Vagina (tissue), 2 donors: Measurements from ENCODE around the gene FN1. TPM values are rescaled to one million over a fixed set of nuclear protein-coding genes. Genes with fewer than 3 reads are reported as not detected.

Experiments
- DNase-seq, 2 donors: peaks; one replicate each; pipeline ENCODE4 v3.0.0-alpha.2; 2017; ENCODE audit errors: extremely low spot score in 2 of 2
- H3K27ac ChIP-seq: fragments of 200-600 bp; sonication (generic); one replicate; pipeline ENCODE4 v1.5.1; 2019
- H3K27me3 ChIP-seq: fragments of 200-600 bp; sonication (generic); one replicate; pipeline ENCODE4 v1.5.1; 2019
- H3K36me3 ChIP-seq, 2 donors: fragments of 200-600 bp; sonication (generic); one replicate each; pipeline ENCODE4 v1.5.1; 2017 to 2019
- H3K4me1 ChIP-seq: fragments of 200-600 bp; sonication (generic); one replicate; pipeline ENCODE4 v1.5.1; 2019
- H3K4me3 ChIP-seq, 2 donors: fragments of 200-600 bp; sonication (generic); 1 replicate in 1 of 2; 2 replicates in 1 of 2; pipeline ENCODE4 v1.5.1; 2016 to 2019
- H3K9me3 ChIP-seq: fragments of 200-600 bp; sonication (generic); one replicate; pipeline ENCODE4 v1.5.1; 2019
- POLR2A ChIP-seq, 2 donors: fragments of 450-650 bp; IDR thresholded peaks; one replicate each; pipeline ENCODE4 v1.6.1; 2017; ENCODE audit warnings: antibody characterized with exemption in 2 of 2, mild to moderate bottlenecking in 2 of 2, moderate library complexity in 2 of 2
- POLR2AphosphoS5 ChIP-seq, 2 donors: sonication (generic); formaldehyde crosslinking; IDR thresholded peaks; one replicate each; pipeline ENCODE4 v1.9.0; 2017; ENCODE audit warnings: antibody characterized with exemption in 2 of 2, mild to moderate bottlenecking in 2 of 2, low read depth in 1 of 2; ENCODE audit not compliant: insufficient read depth in 1 of 2
- intact Hi-C: fragments of 100-400 bp; cut with DNase I; formaldehyde crosslinking; loops from one replicate; pipeline ENCODE4 v1.15.1; 2023
- total RNA-seq: library from RNA; depleted of rRNA; stranded (reverse); fragments of >200 nt; gene quantifications from one replicate; pipeline ENCODE4 v1.2.3, GENCODE V29; 2016
- TF ChIP-seq, protein P1 (sequence below), 3 experiments: fragments of 450-650 bp in 2 of 3; fragments of 200-600 bp in 1 of 3; sonication (generic) in 1 of 3; IDR thresholded peaks; one replicate each; pipeline ENCODE4 v1.5.1; 2017 to 2019; ENCODE audit warnings: antibody characterized with exemption in 3 of 3, mild to moderate bottlenecking in 2 of 3, moderate library complexity in 2 of 3

Gene FN1
- total RNA-seq, 1 donor from 2014 or later, result 292 TPM

GRCh38 chr2:215320679-215321078 is 115.2 kb downstream of the FN1 start:
- TF ChIP-seq, protein P1, sequence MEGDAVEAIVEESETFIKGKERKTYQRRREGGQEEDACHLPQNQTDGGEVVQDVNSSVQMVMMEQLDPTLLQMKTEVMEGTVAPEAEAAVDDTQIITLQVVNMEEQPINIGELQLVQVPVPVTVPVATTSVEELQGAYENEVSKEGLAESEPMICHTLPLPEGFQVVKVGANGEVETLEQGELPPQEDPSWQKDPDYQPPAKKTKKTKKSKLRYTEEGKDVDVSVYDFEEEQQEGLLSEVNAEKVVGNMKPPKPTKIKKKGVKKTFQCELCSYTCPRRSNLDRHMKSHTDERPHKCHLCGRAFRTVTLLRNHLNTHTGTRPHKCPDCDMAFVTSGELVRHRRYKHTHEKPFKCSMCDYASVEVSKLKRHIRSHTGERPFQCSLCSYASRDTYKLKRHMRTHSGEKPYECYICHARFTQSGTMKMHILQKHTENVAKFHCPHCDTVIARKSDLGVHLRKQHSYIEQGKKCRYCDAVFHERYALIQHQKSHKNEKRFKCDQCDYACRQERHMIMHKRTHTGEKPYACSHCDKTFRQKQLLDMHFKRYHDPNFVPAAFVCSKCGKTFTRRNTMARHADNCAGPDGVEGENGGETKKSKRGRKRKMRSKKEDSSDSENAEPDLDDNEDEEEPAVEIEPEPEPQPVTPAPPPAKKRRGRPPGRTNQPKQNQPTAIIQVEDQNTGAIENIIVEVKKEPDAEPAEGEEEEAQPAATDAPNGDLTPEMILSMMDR (IDR thresholded peaks at IDR 0.05), result no peak
- TF ChIP-seq POLR2AphosphoS5 (IDR thresholded peaks at IDR 0.05; ENCODE audit: insufficient read depth in 1 of 2, low read depth in 1 of 2), result no peak
- TF ChIP-seq POLR2A (IDR thresholded peaks at IDR 0.05), result no peak
- H3K36me3 ChIP-seq, result peaks cover 0 to 27% of the 10 kb centered on the region in 2 donors

GRCh38 chr2:215320102-215320501 is 115.8 kb downstream of the FN1 start:
- H3K27me3 ChIP-seq, result no peaks in the 10 kb centered on the region
- no peak for DNase-seq
- H3K4me1 ChIP-seq, result peaks cover 11% of the 10 kb centered on the region
- H3K27ac ChIP-seq, result no peak overlapping the region
- H3K4me3 ChIP-seq, result no peak overlapping the region
- intact Hi-C loops, result no loop called here
- no peaks in the 10 kb centered on the region for H3K9me3 ChIP-seq
- H3K36me3 ChIP-seq, result peaks cover 0 to 23% of the 10 kb centered on the region in 2 donors
- TF ChIP-seq POLR2AphosphoS5 (IDR thresholded peaks at IDR 0.05; ENCODE audit: insufficient read depth in 1 of 2, low read depth in 1 of 2) (no peak), POLR2A (IDR thresholded peaks at IDR 0.05) (no peak)
- TF ChIP-seq, protein P1 (IDR thresholded peaks at IDR 0.05), result no peak

More at GRCh38 chr2:215320679-215321078, 115.2 kb downstream of the FN1 start:
- no peak for DNase-seq
- intact Hi-C loops, result no loop called here
- no peaks in the 10 kb centered on the region for H3K27me3 ChIP-seq
- peaks cover 11% of the 10 kb centered on the region for H3K4me1 ChIP-seq
- no peaks in the 10 kb centered on the region for H3K9me3 ChIP-seq
- no peak overlapping the region for H3K4me3 ChIP-seq
- no peak overlapping the region for H3K27ac ChIP-seq

DNA sequence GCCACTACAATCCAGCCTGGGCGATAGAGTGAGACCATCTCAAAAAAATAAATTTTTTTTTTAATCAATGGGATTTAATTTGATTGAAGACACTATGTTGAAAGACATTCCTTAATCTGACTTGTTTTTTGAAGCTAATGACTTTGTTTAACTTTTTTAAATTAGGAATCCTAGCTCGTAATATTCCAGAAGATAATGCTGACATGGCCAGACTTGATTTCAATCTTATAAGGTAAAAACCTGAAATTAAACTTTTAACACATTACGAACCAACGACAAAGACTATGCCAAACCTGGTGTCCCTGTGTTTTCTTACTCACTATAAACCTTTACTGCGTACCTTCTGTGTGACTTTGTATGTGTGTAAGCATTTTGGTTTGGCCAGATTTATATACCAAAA is 116.4 kb downstream of the FN1 start:
- H3K9me3 ChIP-seq, result no peaks in the 10 kb centered on the region
- peaks cover 5% of the 10 kb centered on the region for H3K4me1 ChIP-seq
- TF ChIP-seq, protein P1 (IDR thresholded peaks at IDR 0.05), result no peak
- TF ChIP-seq POLR2AphosphoS5 (IDR thresholded peaks at IDR 0.05; ENCODE audit: insufficient read depth in 1 of 2, low read depth in 1 of 2) (no peak), POLR2A (IDR thresholded peaks at IDR 0.05) (no peak)
- no peak for DNase-seq
- no peak overlapping the region for H3K27ac ChIP-seq
- intact Hi-C loops, result no loop called here
- H3K36me3 ChIP-seq, result peaks cover 0 to 23% of the 10 kb centered on the region in 2 donors
- H3K27me3 ChIP-seq, result no peaks in the 10 kb centered on the region
- H3K4me3 ChIP-seq, result no peak overlapping the region

GRCh38 chr2:215316336-215316735 is 119.5 kb downstream of the FN1 start:
- intact Hi-C loops, result no loop called here
- Histone ChIP-seq H3K4me1 (peaks cover 16% of the 10 kb centered on the region), H3K27me3 (no peaks in the 10 kb centered on the region), H3K9me3 (no peaks in the 10 kb centered on the region), H3K27ac (no peak overlapping the region), H3K36me3 (peaks cover 0 to 22% of the 10 kb centered on the region in 2 donors), H3K4me3 (no peak overlapping the region)
- no peak for DNase-seq
- no peak for TF ChIP-seq POLR2AphosphoS5 (IDR thresholded peaks at IDR 0.05; ENCODE audit: insufficient read depth in 1 of 2, low read depth in 1 of 2)
- no peak for TF ChIP-seq POLR2A (IDR thresholded peaks at IDR 0.05)
- TF ChIP-seq, protein P1 (IDR thresholded peaks at IDR 0.05), result no peak

DNA sequence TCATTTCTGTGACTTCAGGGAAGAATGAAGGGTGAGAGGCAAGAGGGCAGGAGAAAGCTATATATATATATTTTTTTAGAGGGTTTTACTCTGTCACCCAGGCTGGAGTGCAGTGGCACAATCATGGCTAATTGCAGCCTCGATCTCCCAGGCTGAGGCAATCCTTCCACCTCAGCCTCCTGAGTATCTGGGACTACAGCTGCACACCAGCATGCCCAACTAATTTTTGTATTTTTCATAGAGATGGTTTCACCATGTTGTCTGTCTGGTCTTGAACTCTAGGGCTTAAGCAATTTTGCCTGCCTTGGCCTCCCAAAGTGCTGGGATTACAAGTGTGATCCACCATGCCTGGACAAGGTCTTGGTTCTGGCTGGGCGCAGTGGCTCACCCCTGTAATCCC is 120.6 kb downstream of the FN1 start:
- Histone ChIP-seq H3K27me3 (no peaks in the 10 kb centered on the region), H3K36me3 (peaks cover 0 to 15% of the 10 kb centered on the region in 2 donors), H3K4me1 (peaks cover 20% of the 10 kb centered on the region), H3K27ac (no peak overlapping the region), H3K4me3 (no peak overlapping the region), H3K9me3 (no peaks in the 10 kb centered on the region)
- intact Hi-C loops, result no loop called here
- DNase-seq, result no peak
- TF ChIP-seq POLR2AphosphoS5 (IDR thresholded peaks at IDR 0.05; ENCODE audit: insufficient read depth in 1 of 2, low read depth in 1 of 2), result no peak
- TF ChIP-seq, protein P1 (IDR thresholded peaks at IDR 0.05), result no peak
- no peak for TF ChIP-seq POLR2A (IDR thresholded peaks at IDR 0.05)
